B cell (primary cell): ENCODE measurements around the gene GPR158. TPM values are rescaled to one million over a fixed set of nuclear protein-coding genes. Genes with fewer than 3 reads are reported as not detected.

Experiments
- ATAC-seq: fragments of 200-7000 bp; cut with Tn5 transposase; one replicate; pipeline ENCODE4 v1.10.0; 2021; ENCODE audit warnings: low read depth, mild to moderate bottlenecking, moderate number of reproducible peaks, moderate library complexity
- CTCF ChIA-PET: fragments of 350-600 bp; sonication (Branson Sonifier 250); formaldehyde crosslinking; loops from one replicate; lab custom pipeline; 2021; ENCODE audit warnings: antibody characterized with exemption, inconsistent platforms; lab: Charles Lee
- POLR2A ChIA-PET: fragments of 350-600 bp; sonication (Branson Sonifier 250); formaldehyde crosslinking; loops from one replicate; lab custom pipeline; 2021; ENCODE audit warnings: antibody characterized with exemption; lab: Charles Lee
- DNase-seq: peaks from one replicate; pipeline ENCODE4 v3.0.0; 2013
- H2AFZ ChIP-seq: 2 replicates; pipeline ENCODE4 v1.6.1; 2012; ENCODE audit warnings: mild to moderate bottlenecking, low read depth, low read length; ENCODE audit not compliant: insufficient read depth, poor library complexity, severe bottlenecking
- H3K27ac ChIP-seq, 2 donors: 1 replicate in 1 of 2; 2 replicates in 1 of 2; pipeline ENCODE4 v1.5.1; 2012 to 2013; ENCODE audit warnings: low read length in 2 of 2, mild to moderate bottlenecking in 2 of 2, moderate library complexity in 1 of 2
- H3K27me3 ChIP-seq, 4 experiments: fragments of 200-600 bp in 1 of 4; sonication (generic) in 1 of 4; replicated peaks in 1 of 4; 1 replicate in 2 of 4; 2 replicates in 2 of 4; pipeline versions ENCODE4 v1.6.1 to v1.7.0; 2013 to 2016; ENCODE audit warnings: low read length in 3 of 4, mild to moderate bottlenecking in 2 of 4, mixed read lengths in 1 of 4, moderate library complexity in 1 of 4; ENCODE audit not compliant: insufficient read depth in 4 of 4, control insufficient read depth in 3 of 4; ENCODE audit errors: control extremely low read depth in 1 of 4
- H3K36me3 ChIP-seq, 2 experiments: replicated peaks in 1 of 2; 1 replicate in 1 of 2; 2 replicates in 1 of 2; pipeline versions ENCODE4 v1.6.1 to v1.7.1; 2013; ENCODE audit warnings: low read length in 1 of 2; ENCODE audit not compliant: insufficient read depth in 2 of 2, control insufficient read depth in 1 of 2; ENCODE audit errors: control extremely low read depth in 1 of 2, extremely low read depth in 1 of 2
- H3K4me1 ChIP-seq, 2 donors: fragments of 200-600 bp in 1 of 2; sonication (generic) in 1 of 2; 1 replicate in 1 of 2; 2 replicates in 1 of 2; pipeline versions ENCODE4 v1.5.1 to v1.6.1; 2013 to 2017; ENCODE audit warnings: low read length in 2 of 2; ENCODE audit not compliant: control insufficient read depth in 2 of 2, insufficient read depth in 2 of 2
- H3K4me2 ChIP-seq: replicated peaks from 2 replicates; pipeline ENCODE3; 2012; ENCODE audit warnings: mild to moderate bottlenecking, low read depth, low read length; ENCODE audit not compliant: poor library complexity, severe bottlenecking
- H3K4me3 ChIP-seq, 5 experiments: fragments of 200-600 bp in 1 of 5; sonication (generic) in 1 of 5; 1 replicate in 3 of 5; 2 replicates in 2 of 5; pipeline versions ENCODE4 v1.5.1 to v1.7.0; 2011 to 2016; ENCODE audit warnings: low read length in 4 of 5, mild to moderate bottlenecking in 4 of 5, low read depth in 2 of 5, control low read depth in 1 of 5, moderate library complexity in 1 of 5; ENCODE audit not compliant: insufficient read depth in 1 of 5; ENCODE audit errors: control extremely low read depth in 1 of 5, extremely low read depth in 1 of 5
- H3K79me2 ChIP-seq: fragments of 200-600 bp; sonication (generic); one replicate; pipeline ENCODE4 v1.6.0; 2016; ENCODE audit warnings: low read length; ENCODE audit not compliant: control insufficient read depth, insufficient read depth
- H3K9ac ChIP-seq: fragments of 200-600 bp; sonication (generic); 2 replicates; pipeline ENCODE4 v1.6.1; 2017; ENCODE audit warnings: mild to moderate bottlenecking, low read length, moderate library complexity
- H3K9me3 ChIP-seq, 3 donors: one replicate each; pipeline versions ENCODE4 v1.6.1 to v1.7.1; 2013; ENCODE audit warnings: low read length in 2 of 3; ENCODE audit not compliant: control insufficient read depth in 2 of 3, insufficient read depth in 1 of 3; ENCODE audit errors: control extremely low read depth in 1 of 3
- H4K20me1 ChIP-seq: 2 replicates; pipeline ENCODE4 v1.6.0; 2012; ENCODE audit warnings: mild to moderate bottlenecking, low read length; ENCODE audit not compliant: insufficient read depth, control insufficient read depth, poor library complexity, severe bottlenecking
- H3K27ac Mint-ChIP-seq: one replicate; pipeline ENCODE4 v1.8.0; 2021; ENCODE audit warnings: mixed read lengths
- H3K27me3 Mint-ChIP-seq: one replicate; pipeline ENCODE4 v1.8.0; 2021; ENCODE audit warnings: mixed read lengths
- H3K4me1 Mint-ChIP-seq: one replicate; pipeline ENCODE4 v1.8.0; 2021; ENCODE audit warnings: mixed read lengths
- H3K4me3 Mint-ChIP-seq: one replicate; pipeline ENCODE4 v1.8.0; 2021; ENCODE audit warnings: mixed read lengths
- H3K9me3 Mint-ChIP-seq: one replicate; pipeline ENCODE4 v1.8.0; 2022; ENCODE audit warnings: mixed read lengths; ENCODE audit not compliant: insufficient read depth
- CTCF ChIP-seq: fragments of 200-600 bp; IDR thresholded peaks from one replicate; pipeline ENCODE4 v1.8.0; 2022; ENCODE audit warnings: antibody characterized with exemption, mild to moderate bottlenecking
- EZH2 ChIP-seq: IDR thresholded peaks from 2 replicates; pipeline ENCODE4 v1.6.1; 2012; ENCODE audit warnings: borderline replicate concordance, low read depth, mild to moderate bottlenecking, moderate library complexity, low read length; ENCODE audit not compliant: insufficient read depth, poor library complexity, severe bottlenecking
- WGBS: methylation state at CpG from one replicate; pipeline ENCODE4 v1.1.5; 2013; ENCODE audit warnings: missing lambda C conversion rate; ENCODE audit not compliant: insufficient coverage; 5-methylcytosine and 5-hydroxymethylcytosine counted together
- intact Hi-C: fragments of 100-400 bp; cut with micrococcal nuclease; formaldehyde crosslinking; loops from one replicate; pipeline ENCODE4 v1.10.0; 2022
- polyA plus RNA-seq: library from polyadenylated mRNA; depleted of rRNA; stranded (reverse); fragments of >200 nt; gene quantifications from 2 replicates; pipeline ENCODE4 v1.2.3, GENCODE V29; 2012
- total RNA-seq, 2 donors: library from RNA; stranded (reverse); fragments of 120-200 nt in 1 of 2; gene quantifications; 1 replicate in 1 of 2; 2 replicates in 1 of 2; pipeline versions ENCODE4 v1.2.3 to v1.2.4, GENCODE V29; 2013 to 2022

The GPR158 gene
- total and polyA plus RNA-seq, 2 donors (not counting 1 experiment from before 2014, with no cell fraction given) = not detected

GRCh38 chr10:25142116-25142864 is 32.5 kb upstream of the GPR158 start:
- Histone ChIP-seq H3K4me3 (no peak overlapping the region), H3K9me3 (peaks cover 0 to 1% (median 0%) of the 10 kb centered on the region in 3 donors), H3K9ac (no peak overlapping the region), H3K4me2 (no peak overlapping the region), H3K27ac (no peak overlapping the region), H3K36me3 (no peaks in the 10 kb centered on the region), H2AFZ (no peak overlapping the region), H3K79me2 (no peaks in the 10 kb centered on the region), H3K4me1 (no peaks in the 10 kb centered on the region), H3K27me3 (peaks cover 0 to 3% (median 0%) of the 10 kb centered on the region in 4 experiments), H4K20me1 (no peaks in the 10 kb centered on the region)
- WGBS = 80% methylated on average over 11 of the region's 12 CpGs
- no peak for TF ChIP-seq EZH2
- TF ChIP-seq CTCF = no peak
- ChIA-PET CTCF (no interaction called here), POLR2A (no interaction called here)
- Mint-ChIP-seq H3K9me3 (peaks cover 3% of the 10 kb centered on the region), H3K27ac (no peak overlapping the region), H3K4me1 (no peaks in the 10 kb centered on the region), H3K4me3 (no peak overlapping the region), H3K27me3 (no peaks in the 10 kb centered on the region)
- no peak for ATAC-seq
- DNase-seq = no peak
- intact Hi-C loops = no loop called here

GRCh38 chr10:25157650-25158049 is 17.2 kb upstream of the GPR158 start:
- Histone ChIP-seq H2AFZ (no peak overlapping the region), H3K4me1 (no peaks in the 10 kb centered on the region), H3K4me3 (no peak overlapping the region), H3K36me3 (no peaks in the 10 kb centered on the region), H4K20me1 (no peaks in the 10 kb centered on the region), H3K79me2 (no peaks in the 10 kb centered on the region), H3K4me2 (no peak overlapping the region), H3K9ac (no peak overlapping the region), H3K9me3 (peaks cover 0 to 2% (median 0%) of the 10 kb centered on the region in 3 donors), H3K27ac (no peak overlapping the region), H3K27me3 (no peaks in the 10 kb centered on the region)
- intact Hi-C loops = no loop called here
- ATAC-seq = no peak
- ChIA-PET CTCF (interaction anchor here (0.9 kb wide), 1 partner anchor 41 kb away, joined by 3 read pairs; no protein-coding TSS in a partner anchor), POLR2A (no interaction called here)
- WGBS = no CpG with 5 or more reads among the region's 3 CpGs
- Mint-ChIP-seq H3K27ac (no peak overlapping the region), H3K9me3 (peaks cover 8% of the 10 kb centered on the region), H3K27me3 (no peaks in the 10 kb centered on the region), H3K4me3 (no peak overlapping the region), H3K4me1 (no peaks in the 10 kb centered on the region)
- DNase-seq = no peak
- TF ChIP-seq CTCF (no peak), EZH2 (no peak)
